ENCODE measurements around the gene CHERP. TPM values are rescaled to one million over a fixed set of nuclear protein-coding genes. Genes with fewer than 3 reads are reported as not detected.

CHERP gene
- total RNA-seq, 1 experiment from 2014 or later = 101 TPM

DNA sequence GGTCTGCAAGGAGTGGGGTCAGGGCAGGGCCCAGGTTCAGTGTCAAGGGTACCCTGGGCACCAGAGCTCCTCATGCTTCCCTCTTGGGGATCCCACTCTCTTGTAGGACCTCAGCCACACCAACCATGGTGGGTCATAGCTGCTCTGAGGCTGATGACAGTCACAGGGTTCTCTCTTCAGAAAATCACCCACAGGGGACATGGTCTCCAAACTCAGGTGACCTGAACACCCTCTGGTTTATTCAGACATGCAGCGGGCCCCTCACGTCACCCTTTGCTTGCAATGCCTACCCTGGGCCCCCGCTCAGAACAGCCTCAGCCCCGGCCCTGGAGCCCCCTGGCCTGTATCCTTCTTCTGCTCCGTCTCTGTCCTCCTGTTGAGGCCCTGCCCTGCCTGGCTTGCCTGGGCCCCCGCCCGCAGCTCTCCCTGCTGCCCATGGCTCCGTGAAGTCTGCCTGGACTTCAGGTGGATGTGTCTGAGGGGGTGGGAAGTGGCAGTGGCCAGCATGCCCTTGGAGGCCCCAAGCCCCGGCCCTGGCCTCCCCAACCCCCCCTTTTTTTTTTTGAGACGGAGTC is 20.4 kb downstream of the CHERP start:
- no peaks in the 10 kb centered on the region for H3K9me3 ChIP-seq (ENCODE audit: control insufficient read depth, low read depth, low read length)
- no peak overlapping the region for H3K4me3 Mint-ChIP-seq
- no peak for DNase-seq
- H2BK15ac ChIP-seq (ENCODE audit: low read depth, low read length) = no peak overlapping the region
- H4K5ac ChIP-seq (ENCODE audit: insufficient read length, low read depth, low read length) = no peak overlapping the region
- no peak overlapping the region for H2BK5ac ChIP-seq (ENCODE audit: insufficient read length, low read length)
- no peaks in the 10 kb centered on the region; the same call in 1 of the 2 replicates for H3K27me3 Mint-ChIP-seq (ENCODE audit: low read depth)
- TF ChIP-seq, protein P1, sequence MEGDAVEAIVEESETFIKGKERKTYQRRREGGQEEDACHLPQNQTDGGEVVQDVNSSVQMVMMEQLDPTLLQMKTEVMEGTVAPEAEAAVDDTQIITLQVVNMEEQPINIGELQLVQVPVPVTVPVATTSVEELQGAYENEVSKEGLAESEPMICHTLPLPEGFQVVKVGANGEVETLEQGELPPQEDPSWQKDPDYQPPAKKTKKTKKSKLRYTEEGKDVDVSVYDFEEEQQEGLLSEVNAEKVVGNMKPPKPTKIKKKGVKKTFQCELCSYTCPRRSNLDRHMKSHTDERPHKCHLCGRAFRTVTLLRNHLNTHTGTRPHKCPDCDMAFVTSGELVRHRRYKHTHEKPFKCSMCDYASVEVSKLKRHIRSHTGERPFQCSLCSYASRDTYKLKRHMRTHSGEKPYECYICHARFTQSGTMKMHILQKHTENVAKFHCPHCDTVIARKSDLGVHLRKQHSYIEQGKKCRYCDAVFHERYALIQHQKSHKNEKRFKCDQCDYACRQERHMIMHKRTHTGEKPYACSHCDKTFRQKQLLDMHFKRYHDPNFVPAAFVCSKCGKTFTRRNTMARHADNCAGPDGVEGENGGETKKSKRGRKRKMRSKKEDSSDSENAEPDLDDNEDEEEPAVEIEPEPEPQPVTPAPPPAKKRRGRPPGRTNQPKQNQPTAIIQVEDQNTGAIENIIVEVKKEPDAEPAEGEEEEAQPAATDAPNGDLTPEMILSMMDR (conservative IDR thresholded peaks at IDR 0.05) = no peak
- no peak overlapping the region for H3K56ac ChIP-seq (ENCODE audit: insufficient read length, low read depth, low read length)
- no peak overlapping the region for H3K4me2 ChIP-seq (ENCODE audit: insufficient read depth, insufficient read length, low read length)
- H3K9ac ChIP-seq (ENCODE audit: extremely low read depth, insufficient read length, low read length) = no peak overlapping the region
- H4K8ac ChIP-seq (replicated peaks; ENCODE audit: insufficient read length, low read depth, low read length) = no peak overlapping the region
- H3K4me1 Mint-ChIP-seq = no peaks in the 10 kb centered on the region
- H2AFZ ChIP-seq (ENCODE audit: low read length) = no peak overlapping the region
- peaks cover 45 to 93% (median 85%) of the 10 kb centered on the region in 3 experiments; a peak in 6 of 7 replicates for H3K36me3 Mint-ChIP-seq (ENCODE audit: insufficient read depth in 1 of 3, low read depth in 3 of 3)
- no peak overlapping the region for H3T11ph ChIP-seq (ENCODE audit: low read length)
- no peak overlapping the region for H3K27ac ChIP-seq (ENCODE audit: insufficient read length, low read depth, low read length)
- H4K91ac ChIP-seq (ENCODE audit: insufficient read length, low read depth, low read length) = no peak overlapping the region
- no peaks in the 10 kb centered on the region for H3K4me1 ChIP-seq (ENCODE audit: insufficient read depth, low read length)
- H2AK5ac ChIP-seq (ENCODE audit: insufficient read length, low read length) = no peak overlapping the region
- H3K14ac ChIP-seq (ENCODE audit: insufficient read depth, low read length) = no peak overlapping the region
- H3K79me2 ChIP-seq (ENCODE audit: insufficient read depth, low read length) = no peaks in the 10 kb centered on the region
- H3K4ac ChIP-seq (ENCODE audit: low read depth, low read length) = no peak overlapping the region
- WGBS (ENCODE audit: extremely low coverage, insufficient read length, low lambda C conversion rate) = no CpG with 5 or more reads among the region's 10 CpGs
- no peak overlapping the region for H2BK12ac ChIP-seq (ENCODE audit: insufficient read length, low read depth, low read length)
- no peak overlapping the region for H3K18ac ChIP-seq (ENCODE audit: insufficient read length, low read depth, low read length)
- H4K20me1 ChIP-seq (ENCODE audit: control insufficient read depth, insufficient read depth, insufficient read length) = peaks cover 3% of the 10 kb centered on the region
- no peaks in the 10 kb centered on the region for H3K23me2 ChIP-seq (ENCODE audit: insufficient read length, low read depth, low read length, poor library complexity, severe bottlenecking)
- H3K27ac Mint-ChIP-seq = no peak overlapping the region
- no peak overlapping the region for H2BK20ac ChIP-seq (ENCODE audit: low read depth, low read length, poor library complexity, severe bottlenecking)
- no peaks in the 10 kb centered on the region for H3K79me1 ChIP-seq (ENCODE audit: insufficient read depth, low read depth, low read length, poor library complexity, severe bottlenecking)
- no peak overlapping the region for H2BK120ac ChIP-seq (ENCODE audit: low read depth, low read length, poor library complexity, severe bottlenecking)
- H3K27me3 ChIP-seq (ENCODE audit: insufficient read depth, low read length) = no peaks in the 10 kb centered on the region
- H3K23ac ChIP-seq (ENCODE audit: insufficient read length, low read depth, low read length) = no peak overlapping the region
- H3K9me3 Mint-ChIP-seq = no peaks in the 10 kb centered on the region

Data from H9 (cell line).